Measurements from ENCODE around the gene KBTBD12. TPM values are rescaled to one million over a fixed set of nuclear protein-coding genes. Genes with fewer than 3 reads are reported as not detected.

Gene KBTBD12
- total RNA-seq, 1 donor from 2014 or later = 0.98 TPM

DNA sequence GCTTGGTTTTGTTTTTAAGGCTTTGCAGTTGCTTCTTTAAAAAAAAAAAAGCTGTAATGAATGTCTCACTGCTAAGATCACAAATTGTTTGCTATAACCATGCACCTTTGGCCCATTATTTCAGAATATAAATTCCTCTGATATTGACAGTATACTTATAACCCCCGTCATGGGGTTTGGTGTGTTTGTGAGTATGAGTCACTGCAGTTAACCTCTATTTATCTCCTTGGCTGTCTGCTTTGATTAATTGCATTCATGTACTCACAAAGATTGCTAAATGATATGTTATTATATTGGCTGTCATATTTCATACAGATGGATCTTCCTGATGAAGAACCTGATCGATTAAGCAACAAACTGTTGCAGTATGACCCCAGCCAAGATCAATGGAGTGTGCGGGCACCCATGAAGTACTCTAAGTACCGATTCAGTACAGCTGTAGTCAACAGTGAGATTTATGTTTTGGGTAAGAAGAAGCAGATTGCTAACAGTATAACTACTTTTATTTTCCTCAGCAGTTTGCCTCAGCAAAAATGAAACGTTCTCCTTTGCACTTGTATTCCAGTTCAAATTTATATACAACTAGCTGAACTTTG, 14.9 kb downstream of the KBTBD12 start:
- no peak for DNase-seq (ENCODE audit: low read depth)
- TF ChIP-seq, protein P1, sequence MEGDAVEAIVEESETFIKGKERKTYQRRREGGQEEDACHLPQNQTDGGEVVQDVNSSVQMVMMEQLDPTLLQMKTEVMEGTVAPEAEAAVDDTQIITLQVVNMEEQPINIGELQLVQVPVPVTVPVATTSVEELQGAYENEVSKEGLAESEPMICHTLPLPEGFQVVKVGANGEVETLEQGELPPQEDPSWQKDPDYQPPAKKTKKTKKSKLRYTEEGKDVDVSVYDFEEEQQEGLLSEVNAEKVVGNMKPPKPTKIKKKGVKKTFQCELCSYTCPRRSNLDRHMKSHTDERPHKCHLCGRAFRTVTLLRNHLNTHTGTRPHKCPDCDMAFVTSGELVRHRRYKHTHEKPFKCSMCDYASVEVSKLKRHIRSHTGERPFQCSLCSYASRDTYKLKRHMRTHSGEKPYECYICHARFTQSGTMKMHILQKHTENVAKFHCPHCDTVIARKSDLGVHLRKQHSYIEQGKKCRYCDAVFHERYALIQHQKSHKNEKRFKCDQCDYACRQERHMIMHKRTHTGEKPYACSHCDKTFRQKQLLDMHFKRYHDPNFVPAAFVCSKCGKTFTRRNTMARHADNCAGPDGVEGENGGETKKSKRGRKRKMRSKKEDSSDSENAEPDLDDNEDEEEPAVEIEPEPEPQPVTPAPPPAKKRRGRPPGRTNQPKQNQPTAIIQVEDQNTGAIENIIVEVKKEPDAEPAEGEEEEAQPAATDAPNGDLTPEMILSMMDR (conservative IDR thresholded peaks at IDR 0.05; ENCODE audit: low read depth, low read length) = no peak
- no peak overlapping the region for H3K4me3 ChIP-seq (ENCODE audit: low read depth, low read length)

DNA sequence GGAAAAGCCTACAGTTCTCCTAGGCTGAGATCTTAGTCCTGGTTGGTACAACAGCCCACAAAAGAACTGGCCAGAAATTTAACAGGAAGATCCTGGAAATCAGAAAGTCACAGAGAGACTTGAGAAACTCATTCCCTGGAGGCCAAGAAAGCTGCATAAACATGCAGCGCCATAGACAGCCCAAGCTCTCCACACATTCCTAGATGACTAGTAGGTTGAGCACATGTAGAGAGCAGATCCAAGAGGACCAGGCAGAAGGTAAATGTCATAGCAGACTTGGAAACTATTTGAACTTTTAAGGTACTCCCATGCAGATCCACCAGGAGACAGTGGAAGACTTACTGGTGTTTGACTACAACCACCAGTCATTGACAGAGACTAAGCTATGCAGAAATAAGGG, 18.4 kb downstream of the KBTBD12 start:
- TF ChIP-seq, protein P1 (conservative IDR thresholded peaks at IDR 0.05; ENCODE audit: low read depth, low read length) = no peak
- no peak for DNase-seq (ENCODE audit: low read depth)
- no peak overlapping the region for H3K4me3 ChIP-seq (ENCODE audit: low read depth, low read length)

DNA sequence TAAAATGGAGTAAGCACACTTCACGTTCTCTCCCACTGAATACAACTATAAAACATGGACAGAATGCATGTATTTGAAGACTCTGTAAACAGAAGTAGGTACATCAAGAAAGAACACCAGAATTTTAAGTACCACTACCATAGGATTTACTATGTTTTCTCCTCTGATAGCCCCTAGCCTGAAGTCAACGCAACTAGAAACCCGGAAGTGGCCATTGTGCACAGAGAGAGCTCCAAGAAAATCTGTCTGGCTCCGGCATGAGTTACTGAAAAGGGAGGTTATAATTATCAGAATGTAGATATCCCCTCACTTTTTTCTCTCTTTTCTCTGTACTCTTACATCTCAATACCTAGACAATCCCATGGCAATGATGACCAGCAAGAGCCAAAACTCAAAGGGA, 23.8 kb downstream of the KBTBD12 start:
- TF ChIP-seq, protein P1 (conservative IDR thresholded peaks at IDR 0.05; ENCODE audit: low read depth, low read length) = no peak
- no peak overlapping the region for H3K4me3 ChIP-seq (ENCODE audit: low read depth, low read length)

DNA sequence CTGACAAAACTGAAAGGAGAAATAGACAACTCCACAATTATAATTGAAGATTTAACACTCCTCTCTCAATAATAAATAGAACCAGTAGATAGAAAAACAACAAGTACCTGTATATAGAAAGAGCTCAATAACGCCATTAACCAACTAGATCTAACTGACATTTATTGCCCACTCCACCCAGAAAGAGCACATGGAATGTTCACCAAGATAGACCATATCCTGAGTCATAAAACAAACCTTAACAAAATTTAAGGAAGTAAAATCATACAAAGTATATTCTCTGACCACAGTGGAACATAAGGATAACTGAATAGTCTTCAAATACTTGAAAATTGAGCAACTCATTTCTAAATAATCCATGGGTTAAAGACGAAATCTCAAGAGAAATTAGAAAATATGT, 25.1 kb downstream of the KBTBD12 start:
- TF ChIP-seq, protein P1 (conservative IDR thresholded peaks at IDR 0.05; ENCODE audit: low read depth, low read length) = no peak
- DNase-seq (ENCODE audit: low read depth) = no peak
- H3K4me3 ChIP-seq (ENCODE audit: low read depth, low read length) = no peak overlapping the region

More for the DNA sequence above, 23.8 kb downstream of the KBTBD12 start:
- no peak for DNase-seq (ENCODE audit: low read depth)

DNA sequence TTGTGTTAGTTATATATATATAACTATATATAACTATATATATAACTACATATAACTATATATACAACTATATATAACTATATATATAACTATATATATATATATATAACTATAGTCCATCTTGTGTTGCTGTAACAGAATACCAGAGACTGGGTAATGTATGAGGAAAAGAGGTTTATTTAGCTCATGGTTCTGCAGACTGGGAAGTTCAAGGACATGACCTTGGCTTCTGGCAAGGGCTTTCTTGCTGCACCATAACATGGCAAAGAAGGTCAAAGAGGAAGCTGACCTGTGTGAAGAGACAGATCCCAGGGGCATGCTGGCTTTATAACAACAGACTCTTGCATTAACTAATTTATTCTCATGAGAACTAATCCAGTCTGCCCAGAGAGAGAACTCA, 27.6 kb downstream of the KBTBD12 start:
- H3K4me3 ChIP-seq (ENCODE audit: low read depth, low read length) = no peak overlapping the region
- DNase-seq (ENCODE audit: low read depth) = no peak
- TF ChIP-seq, protein P1 (conservative IDR thresholded peaks at IDR 0.05; ENCODE audit: low read depth, low read length) = no peak

DNA sequence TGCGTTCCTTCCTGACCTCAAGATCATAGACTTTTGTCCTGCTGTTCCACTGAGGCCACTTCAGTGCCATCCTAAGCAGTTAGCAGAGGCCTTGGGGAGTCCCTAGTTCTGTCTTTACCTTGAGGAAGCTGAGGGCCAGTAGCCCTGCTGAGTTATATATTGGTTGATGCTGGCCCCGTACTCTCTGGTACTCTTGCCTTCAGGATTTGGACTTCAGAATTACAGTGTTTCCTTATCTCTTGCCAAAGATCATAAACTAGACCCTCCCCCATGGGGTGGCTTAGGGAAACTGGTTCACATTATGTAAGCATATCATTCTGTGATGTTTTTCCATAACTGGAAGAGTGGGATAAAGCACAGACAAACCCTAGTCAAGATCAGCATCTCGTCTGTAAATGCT, 33.2 kb downstream of the KBTBD12 start:
- TF ChIP-seq, protein P1 (conservative IDR thresholded peaks at IDR 0.05; ENCODE audit: low read depth, low read length) = no peak
- H3K4me3 ChIP-seq (ENCODE audit: low read depth, low read length) = no peak overlapping the region
- no peak for DNase-seq (ENCODE audit: low read depth)

DNA sequence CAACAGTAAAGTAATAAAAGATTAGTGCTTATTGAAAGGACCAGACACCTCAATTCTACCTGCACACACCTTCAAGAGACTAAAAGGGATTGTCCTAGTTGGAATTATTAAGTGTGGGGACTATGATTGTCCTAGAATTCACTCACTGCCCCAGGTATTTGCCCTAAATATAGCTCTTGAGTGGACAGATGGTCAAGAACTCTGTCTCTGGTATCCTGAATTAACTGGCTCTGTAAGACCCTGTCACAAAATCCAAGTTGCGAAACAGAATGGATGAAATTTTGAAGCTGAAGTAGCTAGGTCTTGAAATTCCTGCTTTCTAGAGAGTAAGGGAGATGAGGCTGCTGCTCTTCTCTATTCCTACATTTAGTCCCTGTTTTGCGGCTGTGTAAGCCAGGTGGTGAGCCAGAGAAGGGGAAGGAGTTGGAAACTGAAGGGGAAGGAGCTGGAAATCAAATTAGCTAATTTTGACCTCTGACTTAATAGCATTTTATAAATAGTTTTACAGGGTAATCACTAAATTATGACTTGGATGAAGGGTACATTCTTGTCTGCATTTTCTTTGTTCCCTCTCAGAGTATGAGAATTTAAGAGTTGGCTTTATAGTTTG, 34.5 kb downstream of the KBTBD12 start:
- TF ChIP-seq, protein P1 (conservative IDR thresholded peaks at IDR 0.05; ENCODE audit: low read depth, low read length) = no peak
- no peak for DNase-seq (ENCODE audit: low read depth)
- H3K4me3 ChIP-seq (ENCODE audit: low read depth, low read length) = no peak overlapping the region
